ENCODE measurements around the gene ASNS.
"Not testable (repeated sequence)": the region's sequence is repeated elsewhere in the genome, so short reads cannot be mapped to it uniquely, and the experiment has no call there.

Gene ASNS

GRCh38 chr7:97872025-97872669 is at the start of gene ASNS:
TSS of gene ASNS (minus strand) at chr7:97872408. CDS start at chr7:97869156, 3,252 bp downstream.
- peak; percentile 83 for DNase-seq (ENCODE audit: low read depth)

- DNase-seq (ENCODE audit: low read depth) = not testable (repeated sequence)
Observed at GRCh38 chr7:97921254-97921653, 49.0 kb upstream of the ASNS start.

DNA sequence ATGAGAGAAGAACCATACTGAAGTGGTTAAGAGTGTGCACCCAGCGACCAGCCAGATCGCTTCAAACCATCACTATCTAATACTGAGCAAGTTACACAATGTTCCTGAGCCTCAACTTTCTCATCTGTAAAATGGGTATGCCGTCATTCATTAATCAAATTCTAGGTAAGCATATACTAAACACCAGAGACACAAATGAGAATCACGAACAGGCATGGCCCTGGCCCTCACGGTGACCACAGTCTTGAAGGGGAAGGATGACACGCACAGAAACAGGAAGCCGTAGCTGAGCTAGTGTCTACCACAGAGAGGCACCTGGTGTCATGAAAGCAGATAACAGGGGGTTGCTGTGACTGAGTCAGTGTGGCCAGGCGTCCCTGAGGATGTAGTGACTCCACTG is 43.1 kb upstream of the ASNS start:
- DNase-seq (ENCODE audit: low read depth) = not testable (repeated sequence)

DNA sequence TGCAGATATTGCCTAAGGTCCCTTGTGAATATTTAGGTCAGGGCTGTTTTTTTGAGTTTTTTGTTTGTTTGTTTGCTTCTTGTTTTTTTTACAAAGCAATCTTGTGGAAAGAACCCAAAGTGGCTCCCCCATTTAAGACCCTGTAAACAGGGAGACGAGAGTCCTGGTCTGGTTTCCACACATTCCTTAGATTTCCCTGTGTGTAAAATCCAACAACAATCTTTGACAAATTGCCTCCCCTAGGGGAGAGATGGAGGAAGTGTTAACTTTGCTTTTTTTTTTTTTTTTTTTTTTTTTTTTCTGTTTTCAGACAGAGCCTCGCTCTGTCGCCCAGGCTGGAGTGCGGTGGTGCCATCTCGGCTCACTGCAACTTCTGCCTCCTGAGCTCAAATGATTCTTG is 40.1 kb upstream of the ASNS start:
- DNase-seq (ENCODE audit: low read depth) = not testable (repeated sequence)

- DNase-seq (ENCODE audit: low read depth) = not testable (repeated sequence)
Observed at GRCh38 chr7:97896893-97897292, 24.7 kb upstream of the ASNS start.

DNA sequence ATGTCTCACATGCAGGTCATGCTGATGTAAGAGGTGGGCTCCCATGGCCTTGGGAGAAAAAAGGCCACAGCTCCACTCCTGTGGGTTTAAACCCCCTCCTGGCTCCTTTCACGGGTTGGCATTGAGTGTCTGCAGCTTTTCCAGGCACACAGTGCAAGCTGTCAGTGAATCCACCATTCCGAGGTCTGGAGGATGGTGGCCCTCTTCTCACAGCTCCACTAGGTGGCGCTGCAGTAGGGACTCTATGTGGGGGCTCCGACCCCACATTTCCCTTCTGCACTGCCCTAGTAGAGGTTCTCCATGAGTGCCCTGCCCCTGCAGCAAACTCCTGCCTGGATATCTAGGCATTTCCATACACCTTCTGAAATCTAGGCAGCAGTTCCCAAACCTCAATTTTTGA is 19.5 kb upstream of the ASNS start:
- not testable (repeated sequence) for DNase-seq (ENCODE audit: low read depth)

GRCh38 chr7:97879527-97879926 is 7.3 kb upstream of the ASNS start:
- not testable (repeated sequence) for DNase-seq (ENCODE audit: low read depth)

DNA sequence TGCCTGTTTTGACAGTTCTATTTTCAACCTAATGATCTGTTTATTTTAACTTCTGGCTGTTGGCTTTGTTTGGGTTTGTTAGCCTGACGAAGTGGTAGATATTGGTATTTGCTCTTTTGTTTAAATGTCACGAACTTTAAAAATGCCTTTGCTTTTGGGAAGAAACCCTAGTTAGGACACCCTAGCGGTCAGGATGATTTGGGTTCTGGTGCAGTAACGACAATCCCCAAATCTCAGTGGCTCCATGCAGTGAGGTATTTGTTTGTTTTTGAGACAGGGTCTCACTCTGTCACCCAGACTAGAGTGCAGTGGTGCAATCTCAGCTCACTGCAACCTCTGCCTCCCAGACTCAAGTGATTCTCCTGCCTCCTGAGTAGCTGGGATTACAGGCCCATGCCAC is 2.7 kb upstream of the ASNS start:
- not testable (repeated sequence) for DNase-seq (ENCODE audit: low read depth)

DNA sequence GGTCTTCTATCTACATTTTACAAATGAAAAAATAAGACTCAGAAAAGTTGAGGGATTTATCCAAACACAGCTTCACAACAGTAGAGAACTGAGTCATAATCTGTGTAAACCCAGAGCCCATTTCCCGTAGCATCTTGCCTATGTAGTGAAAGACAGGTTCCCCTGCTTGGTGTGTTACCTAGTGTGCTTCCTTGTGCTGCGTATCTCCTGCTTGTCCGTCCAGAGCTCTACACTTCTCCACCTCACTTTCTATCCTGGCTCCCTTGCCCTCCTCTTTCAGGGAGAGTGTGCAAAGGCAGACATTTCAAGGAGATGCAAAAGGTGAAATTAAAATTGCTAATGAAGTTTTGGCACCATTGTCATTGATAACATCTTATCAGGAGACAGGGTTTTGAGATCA is 1.4 kb upstream of the ASNS start:
- DNase-seq (ENCODE audit: low read depth) = no peak

- DNase-seq (ENCODE audit: low read depth) = no peak
Observed at GRCh38 chr7:97871659-97872024, 566 bp downstream of the ASNS start.

- DNase-seq (ENCODE audit: low read depth) = no peak
Observed at GRCh38 chr7:97868788-97869187, 3.4 kb downstream of the ASNS start.

GRCh38 chr7:97868314-97868713 is 3.9 kb downstream of the ASNS start:
- DNase-seq (ENCODE audit: low read depth) = no peak

- no peak for DNase-seq (ENCODE audit: low read depth)
Observed at GRCh38 chr7:97865104-97865503, 7.1 kb downstream of the ASNS start.

- no peak for DNase-seq (ENCODE audit: low read depth)
Observed at GRCh38 chr7:97859606-97860204, 12.5 kb downstream of the ASNS start.

- no peak for DNase-seq (ENCODE audit: low read depth)
Observed at GRCh38 chr7:97858221-97858620, 14.0 kb downstream of the ASNS start.

DNA sequence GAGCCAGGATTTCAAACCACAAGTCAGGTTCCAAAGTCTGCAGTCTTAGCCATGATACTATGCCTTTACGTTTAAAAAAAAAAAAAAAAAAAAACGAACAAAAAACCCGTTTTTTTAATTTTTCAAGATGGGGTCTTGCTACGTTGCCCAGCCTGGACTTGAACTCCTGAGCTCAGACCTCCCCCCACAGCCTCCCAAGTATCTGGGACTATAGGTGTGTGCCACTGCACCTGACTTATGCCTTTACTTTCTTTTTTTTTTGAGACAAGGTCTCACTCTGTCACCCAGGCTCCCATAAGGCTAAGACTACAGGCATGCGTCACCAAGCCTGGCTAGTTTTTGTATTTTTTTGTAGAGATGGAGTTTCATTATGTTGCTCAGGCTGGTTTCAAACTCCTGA is 14.7 kb downstream of the ASNS start:
- DNase-seq (ENCODE audit: low read depth) = no peak

GRCh38 chr7:97851683-97852082 is 20.5 kb downstream of the ASNS start:
- DNase-seq (ENCODE audit: low read depth) = no peak

DNA sequence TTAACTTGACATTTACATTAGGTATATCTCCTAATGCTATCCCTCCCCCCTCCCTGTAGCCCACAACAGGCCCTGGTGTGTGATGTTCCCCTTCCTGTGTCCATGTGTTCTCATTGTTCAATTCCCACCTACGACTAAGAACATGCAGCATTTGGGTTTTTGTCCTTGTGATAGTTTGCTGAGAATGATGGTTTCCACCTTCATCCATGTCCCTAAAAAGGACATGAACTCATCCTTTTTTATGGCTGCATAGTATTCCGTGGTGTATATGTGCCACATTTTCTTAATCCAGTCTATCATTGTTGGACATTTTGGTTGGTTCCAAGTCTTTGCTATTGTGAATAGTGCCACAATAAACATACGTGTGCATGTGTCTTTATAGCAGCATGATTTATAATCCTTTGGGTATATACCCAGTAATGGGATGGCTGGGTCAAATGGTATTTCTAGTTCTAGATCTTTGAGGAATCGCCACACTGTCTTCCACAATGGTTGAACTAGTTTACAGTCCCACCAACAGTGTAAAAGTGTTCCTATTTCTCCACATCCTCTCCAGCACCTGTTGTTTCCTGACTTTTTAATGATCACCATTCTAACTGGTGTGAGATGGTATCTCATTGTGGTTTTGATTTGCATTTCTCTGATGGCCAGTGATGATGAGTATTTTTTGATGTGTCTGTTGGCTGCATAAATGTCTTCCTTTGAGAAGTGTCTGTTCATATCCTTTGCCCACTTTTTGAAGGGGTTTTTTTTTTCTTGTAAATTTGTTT is 21.8 kb downstream of the ASNS start:
- not testable (repeated sequence) for DNase-seq (ENCODE audit: low read depth)

GRCh38 chr7:97847791-97848190 is 24.4 kb downstream of the ASNS start:
- DNase-seq (ENCODE audit: low read depth) = no peak

GRCh38 chr7:97846945-97847344 is 25.3 kb downstream of the ASNS start:
- no peak for DNase-seq (ENCODE audit: low read depth)

DNA sequence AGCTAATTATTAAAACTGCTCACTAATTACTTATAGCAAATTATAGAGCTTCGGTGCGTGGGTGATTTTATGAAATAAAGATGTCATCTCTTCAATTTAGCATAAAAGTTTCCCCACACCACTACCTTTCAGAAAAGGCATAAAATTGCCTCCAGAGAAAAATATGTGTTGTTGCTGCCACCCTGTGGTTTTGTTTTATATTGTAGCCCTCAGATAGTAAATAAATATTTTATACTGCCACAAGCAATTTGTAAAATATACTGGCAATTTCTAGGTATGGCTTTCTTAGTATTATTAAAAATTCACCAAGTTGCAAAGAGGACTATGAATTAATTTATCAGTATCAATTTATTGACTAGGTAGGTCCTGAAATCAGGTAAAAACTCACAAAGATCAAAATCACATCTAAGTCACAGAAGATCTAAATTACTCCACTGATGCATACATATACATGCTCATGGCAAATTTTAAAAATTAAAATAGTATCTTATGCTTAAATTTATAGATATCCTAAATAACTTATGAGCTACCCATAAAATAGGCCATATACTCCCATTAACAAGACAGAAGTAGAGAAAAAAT is 26.5 kb downstream of the ASNS start:
- DNase-seq (ENCODE audit: low read depth) = no peak

GRCh38 chr7:97844036-97844435 is 28.2 kb downstream of the ASNS start:
- DNase-seq (ENCODE audit: low read depth) = no peak

- no peak for DNase-seq (ENCODE audit: low read depth)
Observed at GRCh38 chr7:97842772-97843345, 29.3 kb downstream of the ASNS start.

Data from CMK (cell line).